SK-N-MC (cell line): ENCODE data around the gene UGT1A9.

Source experiments
- EZH2 ChIP-seq: fragments of 200-600 bp; sonication (generic); IDR thresholded peaks from one replicate; pipeline ENCODE4 v1.6.1; 2017; ENCODE audit warnings: antibody characterized with exemption
- POLR2AphosphoS5 ChIP-seq: IDR thresholded peaks from 2 replicates; pipeline ENCODE4 v1.6.1; 2012; ENCODE audit warnings: mild to moderate bottlenecking, low read depth, low read length, borderline replicate concordance

DNA sequence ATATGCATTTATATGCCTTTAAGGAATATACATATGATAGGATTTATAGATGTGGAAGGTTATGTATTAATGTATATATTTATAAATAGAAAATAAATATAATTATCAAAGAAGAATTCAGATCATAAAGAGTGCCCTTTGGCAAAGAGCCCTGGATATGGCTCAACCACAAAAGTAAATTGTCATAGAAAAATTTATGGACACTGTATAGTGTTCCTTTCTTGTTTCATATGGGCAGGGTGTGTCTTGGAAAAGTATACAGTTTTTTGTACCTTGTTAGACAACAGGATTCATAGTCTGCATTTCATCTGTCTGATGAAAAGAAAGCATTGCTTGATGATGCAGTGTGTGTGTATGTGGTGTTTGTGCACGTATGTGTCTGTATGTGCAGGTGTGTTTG is 12.9 kb downstream of the UGT1A9 start:
- TF ChIP-seq EZH2, result no peak
- no peak for TF ChIP-seq POLR2AphosphoS5
